NCI-H226 (cell line): Measurements from ENCODE around the gene TCF21.
"Not testable (repeated sequence)": the region's sequence is repeated elsewhere in the genome, so short reads cannot be mapped to it uniquely, and the experiment has no call there.

Experiments
- DNase-seq: peaks from one replicate; pipeline ENCODE4 v3.0.0-alpha.2; 2015

The TCF21 gene

DNA sequence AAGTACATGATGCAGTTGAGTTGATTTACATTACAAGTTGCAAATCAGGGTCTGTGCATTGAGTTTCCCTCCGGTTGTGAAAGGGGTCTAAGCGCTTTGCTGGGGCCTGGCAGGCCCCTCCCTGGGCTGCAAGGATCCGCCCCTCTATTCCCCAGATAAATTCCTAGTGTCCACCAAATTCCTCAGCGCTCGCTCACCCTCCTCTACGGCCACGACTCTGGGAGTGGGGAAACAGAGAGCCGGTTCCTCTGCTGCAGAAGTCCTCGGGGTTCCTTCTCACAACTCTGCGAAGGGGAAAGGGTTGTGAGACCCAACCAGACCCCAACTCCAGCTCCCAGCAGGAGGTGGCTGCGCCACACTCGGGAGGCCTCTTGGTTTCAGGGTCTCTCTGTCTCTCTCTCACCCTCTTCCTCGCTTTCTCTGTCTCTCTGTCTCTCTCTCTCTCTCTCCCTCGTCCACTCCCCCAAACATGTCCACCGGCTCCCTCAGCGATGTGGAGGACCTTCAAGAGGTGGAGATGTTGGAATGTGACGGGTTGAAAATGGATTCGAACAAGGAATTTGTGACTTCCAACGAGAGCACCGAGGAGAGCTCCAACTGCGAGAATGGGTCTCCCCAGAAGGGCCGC lies at the start of gene TCF21:
Gene TCF21 (plus strand): TSS at position 185 of the 628 bp plus-strand sequence. CDS start 285 bp downstream, at position 470.
- no peak for DNase-seq

DNA sequence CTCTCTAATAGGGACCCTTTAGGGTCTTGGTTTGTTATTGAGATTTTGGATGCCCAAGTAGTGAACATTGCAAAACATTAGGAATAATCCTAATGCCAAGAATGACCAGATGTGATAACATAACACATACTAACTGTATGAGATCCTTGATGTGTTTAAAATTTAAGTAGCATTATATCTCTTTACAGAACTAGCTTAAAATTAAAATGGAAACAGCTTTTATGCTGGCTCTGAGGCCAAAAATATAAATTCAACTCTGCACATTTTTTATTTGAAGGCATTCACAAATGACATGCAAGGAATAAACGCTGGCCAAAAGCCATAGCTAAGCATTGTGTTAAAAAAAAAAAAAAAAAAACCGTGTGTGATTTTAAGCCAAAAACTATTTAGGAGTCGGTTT lies 47.7 kb upstream of the TCF21 start:
- no peak for DNase-seq

DNA sequence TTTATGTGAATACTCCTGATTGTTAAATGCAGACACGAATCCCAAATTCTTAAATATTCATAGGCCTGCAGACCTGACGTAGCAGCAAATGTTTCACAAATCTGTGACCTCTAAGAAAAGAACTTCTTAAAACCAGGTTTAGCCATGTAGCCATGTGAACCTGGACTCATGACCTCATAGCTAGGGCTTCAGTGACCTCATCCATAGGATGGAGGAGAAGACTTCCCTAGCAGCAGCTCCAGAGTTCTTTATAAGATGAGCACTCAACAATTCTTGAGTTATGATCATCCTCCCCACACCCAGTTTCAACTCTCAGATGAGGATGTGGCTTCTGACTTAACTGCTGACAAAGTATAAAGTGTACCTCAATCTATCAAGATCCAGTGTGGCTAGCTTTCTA lies 45.8 kb upstream of the TCF21 start:
- no peak for DNase-seq

- no peak for DNase-seq
Measured at GRCh38 chr6:133844709-133845108, 44.2 kb upstream of the TCF21 start.

DNA sequence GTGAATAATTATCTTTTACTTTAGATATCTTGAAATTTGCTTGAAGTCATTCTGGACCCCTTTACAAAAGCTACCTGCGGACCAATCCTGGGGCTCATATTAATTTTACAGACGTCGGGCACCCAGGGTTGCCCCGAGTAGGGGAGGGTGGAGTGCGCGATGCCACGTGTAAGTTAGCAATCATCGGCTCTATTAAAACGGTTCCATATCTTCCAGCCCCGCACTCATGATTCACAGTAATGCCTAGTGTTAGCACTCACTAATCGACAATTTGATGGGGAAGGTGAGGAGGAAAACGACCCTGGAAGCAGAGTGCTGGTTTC lies 34.9 kb upstream of the TCF21 start:
- DNase-seq, result no peak

DNA sequence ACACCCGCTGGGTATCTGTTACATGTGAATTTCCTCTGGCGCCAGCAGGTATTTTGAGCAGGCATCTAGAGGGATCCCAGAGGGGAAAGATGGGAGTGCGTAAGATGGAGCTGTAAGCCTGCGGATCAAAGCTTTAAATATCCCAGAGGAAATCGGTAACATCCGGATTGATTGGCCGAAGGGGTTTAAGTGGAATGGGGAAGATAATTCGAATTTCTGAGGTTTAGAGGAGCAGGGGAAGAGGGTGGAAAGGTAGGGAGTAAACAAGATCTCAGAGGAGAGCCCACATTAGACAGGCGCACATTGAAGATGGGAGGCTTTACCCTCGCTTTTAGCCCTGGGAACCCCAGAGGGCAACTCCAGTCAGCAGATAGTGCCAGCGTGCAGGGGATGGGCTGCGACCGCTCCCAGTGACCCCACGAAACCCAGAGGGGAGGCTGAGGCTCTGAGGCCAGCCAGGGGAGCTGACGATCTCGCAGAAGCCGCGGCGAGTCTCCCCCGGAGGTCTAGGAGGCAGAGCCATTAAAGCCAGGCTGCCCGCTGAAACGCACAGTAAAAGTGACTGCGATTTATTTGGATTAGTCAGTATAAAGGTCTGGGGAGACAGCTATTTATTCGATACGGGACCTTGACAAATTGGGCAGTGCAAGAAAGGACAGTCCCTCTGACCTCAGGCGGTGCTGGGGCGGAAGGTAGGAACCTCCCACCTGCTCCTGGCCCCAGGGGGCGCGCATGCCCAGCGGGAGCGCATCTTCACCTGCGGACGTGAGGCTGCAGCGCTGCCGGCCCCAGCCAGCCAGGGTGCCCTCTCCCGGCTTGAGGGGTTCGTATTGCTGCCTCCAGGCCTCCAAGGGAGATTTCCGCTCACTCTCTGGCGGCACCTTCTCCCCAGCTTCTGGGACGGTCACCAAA lies 34.3 kb upstream of the TCF21 start:
- no peak for DNase-seq

GRCh38 chr6:133855276-133855990 lies 33.5 kb upstream of the TCF21 start:
- DNase-seq, result no peak

DNA sequence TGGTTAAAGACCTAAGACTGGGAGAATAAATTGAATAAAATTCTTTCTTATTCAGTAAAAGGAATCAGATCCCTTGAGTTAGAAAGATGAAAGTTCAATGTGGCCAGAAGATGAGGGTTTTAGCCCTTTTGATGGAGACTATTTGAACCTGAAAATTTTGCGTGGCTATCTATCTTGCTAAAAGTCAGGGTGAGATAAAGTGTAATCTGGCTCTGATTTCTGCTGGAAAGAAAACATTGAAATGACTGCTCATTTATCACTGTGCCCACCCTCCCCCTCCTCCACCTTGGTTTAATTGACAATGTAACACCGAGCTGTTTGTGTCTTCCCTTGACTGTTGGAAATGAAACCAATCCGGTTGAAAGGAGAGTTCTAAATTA lies 32.9 kb upstream of the TCF21 start:
- no peak for DNase-seq

- DNase-seq, result no peak
Measured at GRCh38 chr6:133856911-133857310, 32.0 kb upstream of the TCF21 start.

DNA sequence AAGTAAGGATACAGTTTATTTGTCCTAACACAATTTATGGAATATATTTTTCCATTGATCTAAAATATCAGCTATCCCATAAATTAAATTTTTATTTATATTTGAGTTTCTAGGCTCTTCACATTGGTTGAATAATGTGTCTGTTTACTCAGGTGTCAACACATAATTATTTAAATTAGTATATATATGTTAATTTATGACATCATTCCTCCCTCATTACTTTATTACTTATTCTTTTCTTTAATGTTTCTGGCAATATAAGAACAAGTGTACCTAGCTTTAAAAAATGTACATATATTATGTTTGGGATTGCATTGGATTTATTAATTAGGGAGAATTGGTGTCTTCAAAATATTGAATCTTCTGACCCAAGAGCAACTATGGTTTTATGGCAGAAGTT lies 31.2 kb upstream of the TCF21 start:
- DNase-seq, result no peak

DNA sequence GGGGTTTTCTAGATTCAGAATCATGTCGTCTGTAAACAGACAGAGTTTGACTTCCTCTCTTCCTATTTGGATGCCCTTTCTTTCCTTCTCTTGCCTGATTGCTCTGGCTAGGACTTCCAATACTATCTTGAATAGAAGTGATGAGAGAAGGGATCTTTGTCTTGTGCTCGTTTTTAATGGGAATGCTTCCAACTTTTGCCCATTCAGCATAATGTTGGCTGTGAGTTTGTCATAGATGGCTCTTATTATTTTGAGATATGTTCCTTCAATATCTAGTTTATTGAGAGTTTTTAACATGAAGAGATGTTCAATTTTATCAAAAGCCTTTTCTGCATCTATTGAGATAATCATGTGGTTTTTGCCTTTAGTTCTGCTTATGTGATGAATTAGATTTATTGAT lies 27.6 kb upstream of the TCF21 start:
- DNase-seq, result not testable (repeated sequence)

- no peak for DNase-seq
Measured at GRCh38 chr6:133863228-133863627, 25.7 kb upstream of the TCF21 start.

- DNase-seq, result no peak
Measured at GRCh38 chr6:133865680-133866079, 23.2 kb upstream of the TCF21 start.

- no peak for DNase-seq
Measured at GRCh38 chr6:133871131-133871530, 17.8 kb upstream of the TCF21 start.

- DNase-seq, result no peak
Measured at GRCh38 chr6:133873538-133873937, 15.4 kb upstream of the TCF21 start.

DNA sequence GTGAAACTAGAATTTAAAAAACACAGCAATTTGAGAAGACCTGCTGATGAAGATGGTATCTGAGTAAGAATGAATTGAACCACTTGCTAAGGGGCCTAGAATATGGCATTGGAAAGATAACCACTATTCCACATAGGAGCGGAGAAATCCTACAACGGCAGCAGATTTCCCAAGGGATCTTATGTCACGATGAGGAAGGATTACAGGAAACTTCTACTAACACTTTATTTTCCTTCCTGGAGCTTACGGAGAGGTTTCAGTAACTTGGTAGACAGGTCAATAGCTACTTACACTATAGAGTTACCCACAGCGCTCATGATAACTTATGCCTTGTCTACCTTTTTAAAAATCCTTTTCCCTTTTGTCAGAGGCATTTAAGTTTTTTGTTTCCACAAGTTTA lies 11.8 kb upstream of the TCF21 start:
- no peak for DNase-seq

DNA sequence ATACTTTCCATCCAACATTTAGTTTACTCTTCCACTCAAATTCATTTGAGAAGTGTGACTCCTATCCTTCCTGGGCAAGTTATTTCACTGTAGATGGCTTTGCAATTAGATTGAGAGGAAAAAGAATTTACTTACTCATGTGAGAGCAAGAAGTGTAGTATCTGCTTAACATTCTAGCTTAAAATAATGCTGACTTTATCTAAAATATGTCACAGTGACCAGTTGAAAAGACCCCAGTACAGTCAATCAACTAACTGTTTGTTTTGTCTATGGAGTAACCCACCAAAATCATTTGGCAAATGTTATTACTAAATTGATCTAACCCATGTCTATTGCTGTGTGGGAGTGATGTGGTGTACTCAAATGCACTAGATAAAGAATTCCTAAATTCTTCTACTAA lies 8.9 kb upstream of the TCF21 start:
- DNase-seq, result no peak

DNA sequence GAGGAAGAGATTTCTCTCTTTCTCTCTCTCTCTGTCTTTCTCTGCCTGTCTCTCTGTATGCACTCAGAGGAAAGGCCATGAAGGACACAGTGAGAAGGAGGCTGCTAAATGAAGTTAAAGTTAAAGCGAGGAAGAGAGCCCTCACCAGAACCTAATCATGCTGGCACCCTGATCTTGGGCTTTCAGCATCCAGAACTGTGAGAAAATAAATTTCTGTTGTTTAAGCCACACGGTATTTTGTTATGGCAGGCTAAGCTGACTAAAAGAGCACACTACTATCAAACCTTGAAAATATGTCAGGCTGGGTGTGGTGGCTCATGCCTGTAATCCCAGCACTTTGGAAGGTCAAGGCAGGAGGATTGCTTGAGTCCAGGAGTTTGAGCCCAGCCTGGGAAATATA lies 8.0 kb upstream of the TCF21 start:
- no peak for DNase-seq

- DNase-seq, result peak; percentile 66
Measured at GRCh38 chr6:133886104-133886775, 2.7 kb upstream of the TCF21 start.

DNA sequence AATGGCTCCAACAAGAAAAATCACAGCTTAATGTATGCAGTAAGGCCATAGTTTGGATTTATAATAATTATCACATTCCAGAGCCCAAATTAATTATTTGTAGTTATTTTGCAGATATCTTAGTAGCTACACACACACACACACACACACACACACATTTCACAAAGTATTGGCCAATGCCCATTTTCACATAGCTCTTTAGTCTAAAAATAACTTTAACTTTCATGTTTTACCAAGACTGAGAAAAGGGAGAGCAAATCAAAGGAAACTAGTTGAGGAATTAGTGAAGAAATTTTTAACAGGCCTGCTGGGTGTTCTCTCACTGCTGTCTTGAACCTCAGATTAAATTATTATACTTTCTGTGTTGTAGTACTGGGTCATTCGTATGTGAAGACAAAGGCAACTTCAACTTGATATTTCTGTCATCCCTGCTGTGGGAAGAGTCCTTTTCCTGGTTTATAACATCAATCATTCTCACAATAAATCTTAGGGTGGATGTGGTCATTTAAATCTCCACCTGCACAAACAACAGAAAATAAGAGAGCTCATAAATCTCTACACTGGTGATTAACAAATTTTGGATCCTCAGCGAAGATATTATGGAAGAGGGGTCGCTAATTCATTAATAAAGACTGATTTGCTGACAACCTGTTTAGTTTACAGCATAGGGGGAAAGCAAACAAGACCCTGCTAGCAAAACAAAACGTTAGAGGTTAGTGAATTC lies 1.6 kb upstream of the TCF21 start:
- no peak for DNase-seq

- no peak for DNase-seq
Measured at GRCh38 chr6:133887880-133888230, 1.1 kb upstream of the TCF21 start.

DNA sequence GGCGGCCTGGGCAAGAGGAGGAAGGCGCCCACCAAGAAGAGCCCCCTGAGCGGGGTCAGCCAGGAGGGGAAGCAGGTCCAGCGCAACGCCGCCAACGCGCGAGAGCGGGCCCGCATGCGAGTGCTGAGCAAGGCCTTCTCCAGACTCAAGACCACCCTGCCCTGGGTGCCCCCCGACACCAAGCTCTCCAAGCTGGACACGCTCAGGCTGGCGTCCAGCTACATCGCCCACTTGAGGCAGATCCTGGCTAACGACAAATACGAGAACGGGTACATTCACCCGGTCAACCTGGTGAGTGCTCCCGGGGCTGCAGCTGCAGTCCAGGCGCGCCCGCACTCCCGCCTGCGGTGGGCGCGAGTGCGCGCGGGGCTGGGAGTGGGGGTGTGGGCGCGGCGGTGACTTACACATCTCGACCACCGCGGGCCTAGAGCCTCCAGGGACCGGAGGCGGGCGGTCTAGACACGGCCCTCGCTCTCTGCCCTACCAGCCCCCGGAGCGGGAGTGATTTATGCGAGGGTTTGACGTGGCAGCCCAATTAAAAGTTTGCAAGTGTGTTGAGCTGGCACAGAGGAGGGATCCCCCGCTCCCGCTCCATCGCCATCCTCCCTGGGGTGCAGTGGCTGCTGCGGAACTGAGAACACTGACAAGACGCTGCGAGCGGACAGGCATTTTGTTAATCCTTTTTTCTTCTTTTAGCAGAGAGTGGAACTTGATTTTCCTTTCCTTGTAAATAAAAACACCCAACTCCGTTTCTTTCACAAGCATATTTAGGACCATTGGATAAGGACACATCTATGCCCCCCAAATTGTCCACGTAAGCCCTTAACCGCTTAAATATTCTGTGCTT lies 867 bp downstream of the TCF21 start:
- no peak for DNase-seq
